ENCODE results near the gene GTF2A1L. TPM values are rescaled to one million over a fixed set of nuclear protein-coding genes. Genes with fewer than 3 reads are reported as not detected.

GTF2A1L gene, protein sequence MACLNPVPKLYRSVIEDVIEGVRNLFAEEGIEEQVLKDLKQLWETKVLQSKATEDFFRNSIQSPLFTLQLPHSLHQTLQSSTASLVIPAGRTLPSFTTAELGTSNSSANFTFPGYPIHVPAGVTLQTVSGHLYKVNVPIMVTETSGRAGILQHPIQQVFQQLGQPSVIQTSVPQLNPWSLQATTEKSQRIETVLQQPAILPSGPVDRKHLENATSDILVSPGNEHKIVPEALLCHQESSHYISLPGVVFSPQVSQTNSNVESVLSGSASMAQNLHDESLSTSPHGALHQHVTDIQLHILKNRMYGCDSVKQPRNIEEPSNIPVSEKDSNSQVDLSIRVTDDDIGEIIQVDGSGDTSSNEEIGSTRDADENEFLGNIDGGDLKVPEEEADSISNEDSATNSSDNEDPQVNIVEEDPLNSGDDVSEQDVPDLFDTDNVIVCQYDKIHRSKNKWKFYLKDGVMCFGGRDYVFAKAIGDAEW
- 1 to 10 TPM in 1 of 2 donors, under 1 TPM in 1; 0.24 to 1.6 TPM for polyA plus RNA-seq

GRCh38 chr2:48617618-48618017 lies at the start of gene GTF2A1L:
Gene GTF2A1L (plus strand): TSS chr2:48617856. CDS start chr2:48617875, 19 bp downstream.
- 73 to 78% methylated on average over 26 of the region's 26 CpGs for WGBS, 2 donors
- H3K27ac ChIP-seq (ENCODE audit: low read depth in 2 of 2, low read length in 1 of 2) = no peak within 1 kb of the TSS
- no peaks in the 10 kb centered on the region for H3K36me3 ChIP-seq (ENCODE audit: control insufficient read depth in 2 of 2, insufficient read depth in 2 of 2, low read length in 1 of 2)

GRCh38 chr2:48568547-48568946 lies 49.1 kb upstream of the GTF2A1L start:
- peak overlapping the region in 1 of 2 donors; percentile 29 for H3K27ac ChIP-seq (ENCODE audit: low read depth in 2 of 2, low read length in 1 of 2)
- no peaks in the 10 kb centered on the region for H3K9me3 ChIP-seq (ENCODE audit: control insufficient read depth in 2 of 2, insufficient read depth in 1 of 2, low read depth in 1 of 2, low read length in 1 of 2)
- no peak overlapping the region for H3K4me3 ChIP-seq (ENCODE audit: low read depth in 1 of 2, low read length in 2 of 2)
- H3K27me3 ChIP-seq (ENCODE audit: control insufficient read depth in 1 of 2, insufficient read depth in 2 of 2, low read length in 2 of 2) = no peaks in the 10 kb centered on the region
- H3K4me1 ChIP-seq (ENCODE audit: control insufficient read depth in 2 of 2, insufficient read depth in 2 of 2, low read length in 1 of 2) = peaks cover 0 to 2% of the 10 kb centered on the region in 2 donors
- no peaks in the 10 kb centered on the region for H3K36me3 ChIP-seq (ENCODE audit: control insufficient read depth in 2 of 2, insufficient read depth in 2 of 2, low read length in 1 of 2)
- 65 to 81% methylated on average over 4 of the region's 4 CpGs for WGBS, 2 donors

More at GRCh38 chr2:48617618-48618017, at the start of gene GTF2A1L:
- H3K27me3 ChIP-seq (ENCODE audit: control insufficient read depth in 1 of 2, insufficient read depth in 2 of 2, low read length in 2 of 2) = no peaks in the 10 kb centered on the region
- peaks cover 0 to 3% of the 10 kb centered on the region in 2 donors for H3K9me3 ChIP-seq (ENCODE audit: control insufficient read depth in 2 of 2, insufficient read depth in 1 of 2, low read depth in 1 of 2, low read length in 1 of 2)
- H3K4me3 ChIP-seq (ENCODE audit: low read depth in 1 of 2, low read length in 2 of 2) = no peak within 1 kb of the TSS
- H3K4me1 ChIP-seq (ENCODE audit: control insufficient read depth in 2 of 2, insufficient read depth in 2 of 2, low read length in 1 of 2) = no peaks in the 10 kb centered on the region

GRCh38 chr2:48569433-48569832 lies 48.2 kb upstream of the GTF2A1L start:
- Histone ChIP-seq H3K27me3 (ENCODE audit: control insufficient read depth in 1 of 2, insufficient read depth in 2 of 2, low read length in 2 of 2) (no peaks in the 10 kb centered on the region), H3K9me3 (ENCODE audit: control insufficient read depth in 2 of 2, insufficient read depth in 1 of 2, low read depth in 1 of 2, low read length in 1 of 2) (no peaks in the 10 kb centered on the region), H3K4me3 (ENCODE audit: low read depth in 1 of 2, low read length in 2 of 2) (no peak overlapping the region), H3K4me1 (ENCODE audit: control insufficient read depth in 2 of 2, insufficient read depth in 2 of 2, low read length in 1 of 2) (peaks cover 0 to 2% of the 10 kb centered on the region in 2 donors), H3K36me3 (ENCODE audit: control insufficient read depth in 2 of 2, insufficient read depth in 2 of 2, low read length in 1 of 2) (no peaks in the 10 kb centered on the region), H3K27ac (ENCODE audit: low read depth in 2 of 2, low read length in 1 of 2) (no peak overlapping the region)

- no peak overlapping the region for H3K27ac ChIP-seq (ENCODE audit: low read depth in 2 of 2, low read length in 1 of 2)
- 70 to 78% methylated on average over 5 of the region's 5 CpGs for WGBS, 2 donors
- no peak overlapping the region for H3K4me3 ChIP-seq (ENCODE audit: low read depth in 1 of 2, low read length in 2 of 2)
- H3K36me3 ChIP-seq (ENCODE audit: control insufficient read depth in 2 of 2, insufficient read depth in 2 of 2, low read length in 1 of 2) = no peaks in the 10 kb centered on the region
- H3K4me1 ChIP-seq (ENCODE audit: control insufficient read depth in 2 of 2, insufficient read depth in 2 of 2, low read length in 1 of 2) = peaks cover 0 to 2% of the 10 kb centered on the region in 2 donors
- H3K27me3 ChIP-seq (ENCODE audit: control insufficient read depth in 1 of 2, insufficient read depth in 2 of 2, low read length in 2 of 2) = no peaks in the 10 kb centered on the region
- H3K9me3 ChIP-seq (ENCODE audit: control insufficient read depth in 2 of 2, insufficient read depth in 1 of 2, low read depth in 1 of 2, low read length in 1 of 2) = no peaks in the 10 kb centered on the region
Measured at GRCh38 chr2:48572816-48573215, 44.8 kb upstream of the GTF2A1L start.

DNA sequence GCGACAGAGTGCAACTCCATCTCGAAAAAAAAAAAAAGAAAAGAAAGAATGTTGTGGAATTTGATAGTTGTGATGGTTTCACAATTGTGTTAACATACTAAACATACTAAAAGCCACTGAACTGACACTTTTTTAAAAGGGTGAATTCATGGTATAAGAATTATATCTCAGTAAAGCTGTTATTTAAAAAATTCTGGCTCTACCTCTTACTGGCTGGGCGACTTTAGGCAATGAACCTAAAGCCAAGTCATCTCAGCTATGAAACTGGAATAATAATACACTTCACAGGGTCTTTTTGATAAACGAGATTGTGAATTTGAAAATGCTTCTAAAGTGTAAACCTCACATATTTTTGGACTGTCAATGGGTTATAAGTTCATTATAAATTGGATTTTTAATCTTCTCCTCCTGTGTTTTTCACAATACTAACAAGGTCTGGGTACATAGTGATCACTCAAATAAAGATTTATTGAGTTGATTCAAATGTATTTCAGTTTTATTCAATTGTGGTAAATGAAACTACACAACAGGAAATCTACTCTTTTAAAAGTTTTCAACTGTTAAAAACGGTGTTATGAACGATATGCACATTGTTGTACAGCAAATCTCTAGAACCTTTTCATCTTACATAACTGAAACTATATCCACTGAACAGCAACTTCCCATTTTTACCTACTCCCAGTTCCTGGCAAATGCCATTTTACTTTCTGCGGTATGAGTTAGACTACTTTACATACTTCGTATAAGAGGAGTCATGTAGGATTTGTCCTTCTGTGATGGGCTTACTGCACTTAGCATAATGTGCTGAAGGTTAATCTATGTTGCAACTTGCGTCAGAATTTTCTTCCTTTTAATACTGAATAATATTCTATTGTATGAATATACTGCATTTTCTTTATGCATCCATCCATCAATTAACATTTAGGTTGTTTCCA lies 43.0 kb upstream of the GTF2A1L start:
- 76 to 78% methylated on average over 9 of the region's 9 CpGs for WGBS, 2 donors

DNA sequence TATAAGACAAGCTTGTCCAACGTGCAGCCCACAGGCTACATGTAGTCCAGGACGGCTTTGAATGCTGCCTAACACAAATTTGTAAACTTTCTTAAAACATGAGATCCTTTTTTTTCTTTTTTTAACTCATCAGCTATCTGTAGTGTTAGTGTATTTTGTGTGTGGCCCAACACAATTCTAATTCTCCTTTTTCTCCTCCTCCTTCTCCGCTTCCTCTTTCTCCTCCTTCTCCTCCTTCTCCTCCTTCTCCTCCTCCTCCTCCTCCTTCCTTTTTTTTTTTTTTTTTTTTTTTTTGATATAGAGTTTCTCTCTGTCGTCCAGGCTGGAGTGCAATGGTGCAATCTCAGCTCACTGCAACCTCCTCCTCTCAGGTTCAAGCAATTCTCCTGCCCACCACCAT lies 39.3 kb upstream of the GTF2A1L start:
- Histone ChIP-seq H3K4me1 (ENCODE audit: control insufficient read depth in 2 of 2, insufficient read depth in 2 of 2, low read length in 1 of 2) (no peaks in the 10 kb centered on the region), H3K27me3 (ENCODE audit: control insufficient read depth in 1 of 2, insufficient read depth in 2 of 2, low read length in 2 of 2) (no peaks in the 10 kb centered on the region), H3K4me3 (ENCODE audit: low read depth in 1 of 2, low read length in 2 of 2) (no peak overlapping the region), H3K27ac (ENCODE audit: low read depth in 2 of 2, low read length in 1 of 2) (no peak overlapping the region), H3K36me3 (ENCODE audit: control insufficient read depth in 2 of 2, insufficient read depth in 2 of 2, low read length in 1 of 2) (no peaks in the 10 kb centered on the region), H3K9me3 (ENCODE audit: control insufficient read depth in 2 of 2, insufficient read depth in 1 of 2, low read depth in 1 of 2, low read length in 1 of 2) (no peaks in the 10 kb centered on the region)
- 71 to 78% methylated on average over 4 of the region's 4 CpGs for WGBS, 2 donors

More for the DNA sequence above, 43.0 kb upstream of the GTF2A1L start:
- Histone ChIP-seq H3K4me3 (ENCODE audit: low read depth in 1 of 2, low read length in 2 of 2) (no peak overlapping the region), H3K27ac (ENCODE audit: low read depth in 2 of 2, low read length in 1 of 2) (no peak overlapping the region), H3K9me3 (ENCODE audit: control insufficient read depth in 2 of 2, insufficient read depth in 1 of 2, low read depth in 1 of 2, low read length in 1 of 2) (no peaks in the 10 kb centered on the region), H3K36me3 (ENCODE audit: control insufficient read depth in 2 of 2, insufficient read depth in 2 of 2, low read length in 1 of 2) (no peaks in the 10 kb centered on the region), H3K4me1 (ENCODE audit: control insufficient read depth in 2 of 2, insufficient read depth in 2 of 2, low read length in 1 of 2) (no peaks in the 10 kb centered on the region), H3K27me3 (ENCODE audit: control insufficient read depth in 1 of 2, insufficient read depth in 2 of 2, low read length in 2 of 2) (no peaks in the 10 kb centered on the region)

GRCh38 chr2:48583961-48584360 lies 33.7 kb upstream of the GTF2A1L start:
- 92 to 96% methylated on average over 3 of the region's 3 CpGs for WGBS, 2 donors
- peaks cover 0 to 4% of the 10 kb centered on the region in 2 donors for H3K36me3 ChIP-seq (ENCODE audit: control insufficient read depth in 2 of 2, insufficient read depth in 2 of 2, low read length in 1 of 2)
- H3K9me3 ChIP-seq (ENCODE audit: control insufficient read depth in 2 of 2, insufficient read depth in 1 of 2, low read depth in 1 of 2, low read length in 1 of 2) = no peaks in the 10 kb centered on the region
- no peak overlapping the region for H3K4me3 ChIP-seq (ENCODE audit: low read depth in 1 of 2, low read length in 2 of 2)
- peaks cover 0 to 2% of the 10 kb centered on the region in 2 donors for H3K4me1 ChIP-seq (ENCODE audit: control insufficient read depth in 2 of 2, insufficient read depth in 2 of 2, low read length in 1 of 2)
- H3K27ac ChIP-seq (ENCODE audit: low read depth in 2 of 2, low read length in 1 of 2) = no peak overlapping the region
- H3K27me3 ChIP-seq (ENCODE audit: control insufficient read depth in 1 of 2, insufficient read depth in 2 of 2, low read length in 2 of 2) = no peaks in the 10 kb centered on the region

DNA sequence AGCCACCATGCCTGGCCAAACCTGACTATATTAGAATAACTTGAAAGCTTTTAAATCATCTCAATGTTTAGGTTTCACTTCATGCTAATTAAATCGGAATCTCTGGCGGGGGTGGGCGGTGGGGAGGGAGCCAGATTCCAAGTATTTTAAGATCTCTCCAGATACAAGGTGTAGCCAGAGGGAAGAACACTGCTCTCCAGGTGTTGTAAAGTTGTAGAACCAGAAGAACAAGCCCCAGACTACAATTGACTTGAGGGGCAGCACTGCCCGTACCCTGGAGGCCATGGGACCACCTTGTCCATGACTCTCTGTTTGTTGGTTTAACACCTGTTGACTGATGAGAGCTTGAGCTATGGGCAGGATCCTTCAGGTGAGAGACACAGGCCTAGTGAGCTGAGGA lies 33.1 kb upstream of the GTF2A1L start:
- Histone ChIP-seq H3K27me3 (ENCODE audit: control insufficient read depth in 1 of 2, insufficient read depth in 2 of 2, low read length in 2 of 2) (no peaks in the 10 kb centered on the region), H3K27ac (ENCODE audit: low read depth in 2 of 2, low read length in 1 of 2) (no peak overlapping the region), H3K36me3 (ENCODE audit: control insufficient read depth in 2 of 2, insufficient read depth in 2 of 2, low read length in 1 of 2) (peaks cover 0 to 4% of the 10 kb centered on the region in 2 donors), H3K4me1 (ENCODE audit: control insufficient read depth in 2 of 2, insufficient read depth in 2 of 2, low read length in 1 of 2) (peaks cover 0 to 2% of the 10 kb centered on the region in 2 donors), H3K4me3 (ENCODE audit: low read depth in 1 of 2, low read length in 2 of 2) (no peak overlapping the region), H3K9me3 (ENCODE audit: control insufficient read depth in 2 of 2, insufficient read depth in 1 of 2, low read depth in 1 of 2, low read length in 1 of 2) (no peaks in the 10 kb centered on the region)
- 87% methylated on average over 4 of the region's 4 CpGs for WGBS, 2 donors

DNA sequence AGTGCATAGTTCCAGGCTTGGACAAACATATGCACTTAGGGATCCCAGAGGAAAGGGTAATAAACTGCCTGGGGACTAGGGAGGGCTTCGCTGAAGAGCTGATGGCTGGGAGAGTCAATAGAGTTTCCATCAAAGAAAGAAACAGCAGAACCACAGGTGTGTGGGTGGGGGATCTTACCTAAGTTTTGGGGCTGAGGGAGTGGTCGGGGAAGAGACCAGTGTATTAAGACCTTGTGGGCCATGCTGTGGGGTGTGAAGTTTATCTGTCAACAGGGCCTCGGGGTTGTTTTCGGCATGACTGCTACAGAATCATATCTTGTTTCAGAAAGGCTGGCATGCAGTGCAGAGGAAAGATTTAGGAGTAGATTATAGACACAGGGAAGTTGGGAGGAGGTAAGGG lies 31.2 kb upstream of the GTF2A1L start:
- H3K4me1 ChIP-seq (ENCODE audit: control insufficient read depth in 2 of 2, insufficient read depth in 2 of 2, low read length in 1 of 2) = peaks cover 0 to 2% of the 10 kb centered on the region in 2 donors
- H3K27me3 ChIP-seq (ENCODE audit: control insufficient read depth in 1 of 2, insufficient read depth in 2 of 2, low read length in 2 of 2) = no peaks in the 10 kb centered on the region
- H3K9me3 ChIP-seq (ENCODE audit: control insufficient read depth in 2 of 2, insufficient read depth in 1 of 2, low read depth in 1 of 2, low read length in 1 of 2) = no peaks in the 10 kb centered on the region
- 55 to 57% methylated on average over 4 of the region's 4 CpGs for WGBS, 2 donors
- no peak overlapping the region for H3K27ac ChIP-seq (ENCODE audit: low read depth in 2 of 2, low read length in 1 of 2)
- H3K36me3 ChIP-seq (ENCODE audit: control insufficient read depth in 2 of 2, insufficient read depth in 2 of 2, low read length in 1 of 2) = peaks cover 0 to 4% of the 10 kb centered on the region in 2 donors
- H3K4me3 ChIP-seq (ENCODE audit: low read depth in 1 of 2, low read length in 2 of 2) = no peak overlapping the region
